ENCODE results near the gene NXF2.
"Not testable (repeated sequence)": the region's sequence is repeated elsewhere in the genome, so short reads cannot be mapped to it uniquely, and the experiment has no call there.

DNA sequence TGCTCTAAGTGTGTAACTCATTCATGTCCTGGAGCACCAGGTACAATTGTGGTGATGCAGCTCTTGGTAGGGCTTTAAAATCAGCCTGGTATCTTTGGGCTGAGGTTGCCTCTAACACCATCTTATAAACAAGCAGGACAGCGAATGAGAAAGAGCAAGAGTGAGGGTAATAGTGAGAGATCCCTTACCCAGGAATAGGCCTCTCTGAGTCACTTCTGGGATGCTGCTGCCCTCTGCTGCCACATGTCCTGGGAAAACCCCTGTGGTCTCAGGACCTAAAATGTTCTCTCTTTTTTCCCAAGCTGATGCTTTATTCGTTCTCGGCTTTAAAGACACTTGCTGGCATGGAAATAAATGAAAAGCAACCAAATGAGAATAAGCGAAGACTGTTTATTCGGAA lies 39.0 kb upstream of the NXF2 start:
- TF ChIP-seq, protein P1, sequence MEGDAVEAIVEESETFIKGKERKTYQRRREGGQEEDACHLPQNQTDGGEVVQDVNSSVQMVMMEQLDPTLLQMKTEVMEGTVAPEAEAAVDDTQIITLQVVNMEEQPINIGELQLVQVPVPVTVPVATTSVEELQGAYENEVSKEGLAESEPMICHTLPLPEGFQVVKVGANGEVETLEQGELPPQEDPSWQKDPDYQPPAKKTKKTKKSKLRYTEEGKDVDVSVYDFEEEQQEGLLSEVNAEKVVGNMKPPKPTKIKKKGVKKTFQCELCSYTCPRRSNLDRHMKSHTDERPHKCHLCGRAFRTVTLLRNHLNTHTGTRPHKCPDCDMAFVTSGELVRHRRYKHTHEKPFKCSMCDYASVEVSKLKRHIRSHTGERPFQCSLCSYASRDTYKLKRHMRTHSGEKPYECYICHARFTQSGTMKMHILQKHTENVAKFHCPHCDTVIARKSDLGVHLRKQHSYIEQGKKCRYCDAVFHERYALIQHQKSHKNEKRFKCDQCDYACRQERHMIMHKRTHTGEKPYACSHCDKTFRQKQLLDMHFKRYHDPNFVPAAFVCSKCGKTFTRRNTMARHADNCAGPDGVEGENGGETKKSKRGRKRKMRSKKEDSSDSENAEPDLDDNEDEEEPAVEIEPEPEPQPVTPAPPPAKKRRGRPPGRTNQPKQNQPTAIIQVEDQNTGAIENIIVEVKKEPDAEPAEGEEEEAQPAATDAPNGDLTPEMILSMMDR (conservative IDR thresholded peaks at IDR 0.05; ENCODE audit: low read depth, low read length): not testable (repeated sequence)
- not testable (repeated sequence) for TF ChIP-seq EZH2 (IDR thresholded peaks at IDR 0.05; ENCODE audit: borderline replicate concordance, low read depth, low read length, poor library complexity, severe bottlenecking)
